ENCODE data around the gene C6orf15.

The C6orf15 gene

GRCh38 chr6:31129130-31129529 lies 16.8 kb upstream of the C6orf15 start:
- no peak for DNase-seq

- DNase-seq: peak; percentile 54
Observed at GRCh38 chr6:31128093-31128676, 15.8 kb upstream of the C6orf15 start.

- no peak for DNase-seq
Observed at GRCh38 chr6:31126396-31127175, 14.2 kb upstream of the C6orf15 start.

- no peak for DNase-seq
Observed at GRCh38 chr6:31125586-31126363, 13.4 kb upstream of the C6orf15 start.

DNA sequence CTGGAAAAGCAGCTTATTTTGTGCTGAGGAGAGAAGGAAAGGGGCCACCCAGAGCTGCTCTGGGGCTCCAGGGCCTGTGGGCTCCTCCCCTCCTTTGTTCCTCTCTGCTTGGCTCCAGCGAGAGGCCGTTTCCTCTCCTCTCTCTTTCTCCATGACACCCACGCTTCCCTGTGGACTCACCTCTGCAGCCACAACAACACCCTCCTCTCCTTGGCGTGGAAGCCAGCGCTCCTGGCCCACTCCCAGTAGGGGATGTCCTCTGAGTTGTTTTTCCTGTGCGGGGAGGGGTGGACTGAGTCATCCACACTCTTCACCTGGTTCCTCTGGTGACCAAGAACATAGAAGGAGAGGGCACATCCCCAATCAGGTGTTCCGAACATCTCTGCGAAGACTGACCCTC lies 12.8 kb upstream of the C6orf15 start:
- no peak for DNase-seq

DNA sequence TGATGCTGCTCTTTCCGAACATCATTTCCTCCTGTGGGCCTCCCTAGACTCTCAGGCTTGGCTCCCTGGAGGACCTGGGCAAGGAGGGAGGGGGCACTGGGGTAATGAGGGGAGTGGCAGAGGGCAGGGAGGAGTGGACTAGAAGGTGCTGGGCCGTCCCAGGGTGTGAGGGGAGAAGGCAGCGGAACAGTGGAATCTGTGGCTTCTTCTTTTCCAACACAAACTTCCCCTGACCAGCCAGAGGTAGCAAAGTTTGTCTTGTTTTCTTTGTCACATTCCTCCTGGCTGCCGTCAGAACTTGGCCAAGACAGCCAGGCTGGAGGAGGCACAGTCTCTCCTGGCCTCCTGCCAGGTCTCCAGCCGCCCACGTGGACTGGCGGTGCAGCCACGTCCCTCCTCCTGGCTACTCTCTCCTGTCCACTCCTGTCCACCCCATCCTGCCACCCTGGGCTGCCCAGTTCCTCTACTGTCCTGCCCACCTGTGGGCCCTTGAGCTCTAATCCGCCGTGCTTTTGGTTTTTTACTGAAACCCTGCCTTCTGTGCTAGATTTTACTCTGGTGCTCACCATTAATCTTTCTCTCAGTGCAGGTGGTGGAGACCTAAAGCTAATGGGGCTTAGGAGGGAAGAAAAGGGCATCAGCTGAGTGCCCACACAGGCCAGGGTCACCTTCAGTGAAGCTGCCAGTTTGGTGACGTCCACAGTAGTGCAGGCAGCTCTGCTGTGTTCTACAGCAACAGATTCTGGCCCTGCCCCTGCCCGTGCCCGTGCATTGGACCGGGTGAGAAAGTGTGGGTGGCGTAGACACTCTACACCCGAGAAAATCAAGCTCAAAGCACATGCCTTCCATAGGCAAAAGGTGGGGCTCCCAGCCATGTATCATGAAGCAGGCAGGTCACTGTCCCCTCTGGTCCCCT lies 10.7 kb upstream of the C6orf15 start:
- no peak for DNase-seq

- no peak for DNase-seq
Observed at GRCh38 chr6:31121131-31121790, 8.9 kb upstream of the C6orf15 start.

GRCh38 chr6:31120151-31120915 lies 8.0 kb upstream of the C6orf15 start, which contains the start of gene CDSN:
Gene CDSN (minus strand): TSS chr6:31120446. CDS start chr6:31120419, 27 bp downstream.
- no peak for DNase-seq

GRCh38 chr6:31118178-31118577 lies 5.8 kb upstream of the C6orf15 start:
- DNase-seq: no peak

GRCh38 chr6:31116661-31117385 lies 4.4 kb upstream of the C6orf15 start:
- DNase-seq: no peak

GRCh38 chr6:31115941-31116560 lies 3.7 kb upstream of the C6orf15 start:
- no peak for DNase-seq

- no peak for DNase-seq
Observed at GRCh38 chr6:31114970-31115849, 2.8 kb upstream of the C6orf15 start.

DNA sequence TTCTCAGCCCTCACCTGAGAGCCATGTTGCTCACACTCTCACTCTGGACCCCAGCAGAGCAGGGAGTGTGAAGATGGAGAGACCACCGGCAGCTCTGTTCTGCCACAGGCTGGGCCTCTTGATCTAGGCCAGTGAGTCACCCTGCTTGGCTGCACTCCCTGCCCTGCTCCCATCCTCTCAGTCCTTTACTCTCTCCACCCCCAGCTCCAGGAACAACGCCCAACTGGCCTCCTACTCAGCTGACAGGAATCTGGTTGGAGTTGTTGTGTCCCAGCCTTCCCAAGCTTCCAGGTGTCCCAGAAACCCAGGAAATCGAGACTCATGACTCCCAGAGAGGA lies 2.1 kb upstream of the C6orf15 start, which contains the start of gene PSORS1C1:
Gene PSORS1C1 (plus strand): TSS at position 260 of the 338 bp plus-strand sequence. CDS start 14,833 bp downstream, outside the sequence.
- DNase-seq: no peak

DNA sequence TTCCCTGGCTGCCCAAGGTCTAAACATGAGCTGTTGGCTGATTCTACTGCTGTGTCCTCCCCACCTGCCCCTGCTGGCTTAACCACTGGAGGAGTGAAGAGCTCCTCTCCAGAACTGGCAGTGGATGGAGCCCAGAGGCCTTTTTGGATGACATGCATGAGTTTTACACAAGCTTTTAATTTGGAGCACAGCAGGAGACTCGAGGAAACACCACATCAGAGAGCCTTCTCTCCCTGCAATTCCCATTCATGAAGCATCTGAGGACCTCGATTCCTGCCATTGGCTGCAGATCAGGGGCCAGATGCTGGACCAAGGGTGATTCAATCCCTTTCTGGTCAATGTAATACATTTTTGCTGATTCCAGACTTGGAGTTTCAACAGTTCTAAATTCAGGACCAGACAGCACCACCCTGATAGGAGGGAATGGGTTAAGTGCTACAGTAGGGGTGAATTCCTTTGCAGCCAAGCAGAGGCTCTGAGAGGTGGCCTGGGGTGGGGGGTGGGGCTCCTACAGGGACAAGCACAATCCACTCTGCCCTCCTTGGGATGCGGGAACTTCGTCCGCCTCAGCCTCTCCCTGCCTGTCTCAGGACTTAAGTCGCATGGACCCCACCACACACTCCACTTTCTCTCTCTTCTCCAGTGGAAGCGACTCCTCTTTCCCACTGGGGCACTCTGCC lies 1.6 kb upstream of the C6orf15 start:
- no peak for DNase-seq

DNA sequence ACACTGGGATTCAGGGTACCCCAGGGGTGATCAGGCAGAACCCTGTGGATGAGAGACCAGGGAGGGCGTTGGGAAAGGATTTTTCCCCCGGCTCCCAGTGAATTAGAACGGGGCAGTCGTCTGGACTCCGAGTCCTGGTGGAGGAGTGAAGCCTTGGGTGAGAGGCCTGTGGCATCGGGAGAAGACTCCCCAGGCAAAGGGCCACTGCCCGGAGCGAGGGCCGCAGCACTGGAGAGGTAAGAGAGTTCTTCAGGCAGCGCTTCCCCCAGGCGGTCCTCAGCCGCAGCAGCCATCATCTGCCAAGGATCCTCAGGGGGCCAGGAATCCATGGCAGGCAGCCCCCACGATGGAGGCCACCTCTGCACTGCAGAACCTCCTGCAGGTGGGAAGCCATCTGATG lies 663 bp downstream of the C6orf15 start:
- no peak for DNase-seq

- DNase-seq: no peak
Observed at GRCh38 chr6:31110825-31111582, 1.4 kb downstream of the C6orf15 start.

GRCh38 chr6:31107052-31107451 lies 5.3 kb downstream of the C6orf15 start:
- no peak for DNase-seq

DNA sequence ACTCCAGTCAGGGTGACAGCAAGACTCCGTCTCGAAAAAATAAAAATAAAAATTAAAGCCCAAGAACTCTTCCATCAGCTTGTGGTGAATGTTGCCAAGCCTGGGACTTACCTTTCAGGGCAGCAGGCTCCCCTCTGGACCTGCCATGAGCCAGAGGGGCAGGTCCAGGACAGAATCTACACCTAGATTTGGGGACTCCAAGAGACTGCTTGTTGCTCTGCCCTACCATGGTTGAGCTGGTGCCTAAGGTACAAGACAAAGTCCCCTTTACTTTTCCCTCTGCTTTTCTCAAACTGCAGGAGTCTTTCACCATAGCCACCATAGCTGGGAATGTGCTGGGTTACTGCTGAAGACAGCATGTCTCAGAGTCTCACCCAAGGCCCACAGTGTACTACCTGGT lies 9.2 kb downstream of the C6orf15 start:
- no peak for DNase-seq

Measured in NCI-H1105 treated with DMSO at 0.1 percent for 48 hours (cell line).